ENCODE measurements around the gene TEX29.

DNA sequence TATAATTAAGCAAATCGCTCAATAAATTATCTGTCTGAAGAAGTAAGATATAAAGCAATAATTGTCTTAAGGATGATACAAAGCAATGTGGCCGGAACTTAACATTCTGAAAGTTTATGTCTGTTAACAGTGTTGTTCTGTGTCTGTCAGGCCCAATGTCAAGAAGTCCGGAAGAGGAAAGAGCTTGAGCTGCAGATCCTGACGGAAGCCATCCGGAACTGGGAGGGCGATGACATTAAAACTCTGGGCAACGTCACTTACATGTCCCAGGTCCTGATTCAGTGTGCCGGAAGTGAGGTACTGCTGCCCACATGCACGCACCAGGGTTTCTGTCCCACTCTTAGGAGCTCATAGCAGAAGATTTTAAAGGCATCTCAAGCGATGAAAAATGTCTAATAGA, 45.1 kb upstream of the TEX29 start:
- TF ChIP-seq SMAD4 (CRISPR knock-in tag; conservative IDR thresholded peaks at IDR 0.05) (no peak), SREBF1 (IDR thresholded peaks at IDR 0.05; ENCODE audit: borderline replicate concordance, low read depth, low read length) (no peak), XRCC4 (IDR thresholded peaks at IDR 0.05; ENCODE audit: extremely low read depth, insufficient read depth, insufficient read length) (no peak), PHF21A (IDR thresholded peaks at IDR 0.05; ENCODE audit: borderline replicate concordance, low read depth) (no peak), PHB2 (IDR thresholded peaks at IDR 0.05; ENCODE audit: low read depth) (no peak), GABPB1 (CRISPR knock-in tag; IDR thresholded peaks at IDR 0.05) (no peak), CC2D1A (IDR thresholded peaks at IDR 0.05) (no peak), TFAM (CRISPR knock-in tag; conservative IDR thresholded peaks at IDR 0.05) (no peak), ZNF551 (CRISPR knock-in tag; IDR thresholded peaks at IDR 0.05) (no peak)
- TF ChIP-seq, protein P1, sequence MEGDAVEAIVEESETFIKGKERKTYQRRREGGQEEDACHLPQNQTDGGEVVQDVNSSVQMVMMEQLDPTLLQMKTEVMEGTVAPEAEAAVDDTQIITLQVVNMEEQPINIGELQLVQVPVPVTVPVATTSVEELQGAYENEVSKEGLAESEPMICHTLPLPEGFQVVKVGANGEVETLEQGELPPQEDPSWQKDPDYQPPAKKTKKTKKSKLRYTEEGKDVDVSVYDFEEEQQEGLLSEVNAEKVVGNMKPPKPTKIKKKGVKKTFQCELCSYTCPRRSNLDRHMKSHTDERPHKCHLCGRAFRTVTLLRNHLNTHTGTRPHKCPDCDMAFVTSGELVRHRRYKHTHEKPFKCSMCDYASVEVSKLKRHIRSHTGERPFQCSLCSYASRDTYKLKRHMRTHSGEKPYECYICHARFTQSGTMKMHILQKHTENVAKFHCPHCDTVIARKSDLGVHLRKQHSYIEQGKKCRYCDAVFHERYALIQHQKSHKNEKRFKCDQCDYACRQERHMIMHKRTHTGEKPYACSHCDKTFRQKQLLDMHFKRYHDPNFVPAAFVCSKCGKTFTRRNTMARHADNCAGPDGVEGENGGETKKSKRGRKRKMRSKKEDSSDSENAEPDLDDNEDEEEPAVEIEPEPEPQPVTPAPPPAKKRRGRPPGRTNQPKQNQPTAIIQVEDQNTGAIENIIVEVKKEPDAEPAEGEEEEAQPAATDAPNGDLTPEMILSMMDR (IDR thresholded peaks at IDR 0.05 in 2 of 3, conservative IDR thresholded peaks at IDR 0.05 in 1 of 3; ENCODE audit: insufficient read depth in 2 of 3, low read depth in 1 of 3, low read length in 3 of 3), result no peak
- TF ChIP-seq, protein P2, sequence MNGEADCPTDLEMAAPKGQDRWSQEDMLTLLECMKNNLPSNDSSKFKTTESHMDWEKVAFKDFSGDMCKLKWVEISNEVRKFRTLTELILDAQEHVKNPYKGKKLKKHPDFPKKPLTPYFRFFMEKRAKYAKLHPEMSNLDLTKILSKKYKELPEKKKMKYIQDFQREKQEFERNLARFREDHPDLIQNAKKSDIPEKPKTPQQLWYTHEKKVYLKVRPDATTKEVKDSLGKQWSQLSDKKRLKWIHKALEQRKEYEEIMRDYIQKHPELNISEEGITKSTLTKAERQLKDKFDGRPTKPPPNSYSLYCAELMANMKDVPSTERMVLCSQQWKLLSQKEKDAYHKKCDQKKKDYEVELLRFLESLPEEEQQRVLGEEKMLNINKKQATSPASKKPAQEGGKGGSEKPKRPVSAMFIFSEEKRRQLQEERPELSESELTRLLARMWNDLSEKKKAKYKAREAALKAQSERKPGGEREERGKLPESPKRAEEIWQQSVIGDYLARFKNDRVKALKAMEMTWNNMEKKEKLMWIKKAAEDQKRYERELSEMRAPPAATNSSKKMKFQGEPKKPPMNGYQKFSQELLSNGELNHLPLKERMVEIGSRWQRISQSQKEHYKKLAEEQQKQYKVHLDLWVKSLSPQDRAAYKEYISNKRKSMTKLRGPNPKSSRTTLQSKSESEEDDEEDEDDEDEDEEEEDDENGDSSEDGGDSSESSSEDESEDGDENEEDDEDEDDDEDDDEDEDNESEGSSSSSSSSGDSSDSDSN (IDR thresholded peaks at IDR 0.05; ENCODE audit: borderline replicate concordance in 1 of 2, low read depth in 2 of 2, low read length in 2 of 2), result no peak
- TF ChIP-seq, protein P3, sequence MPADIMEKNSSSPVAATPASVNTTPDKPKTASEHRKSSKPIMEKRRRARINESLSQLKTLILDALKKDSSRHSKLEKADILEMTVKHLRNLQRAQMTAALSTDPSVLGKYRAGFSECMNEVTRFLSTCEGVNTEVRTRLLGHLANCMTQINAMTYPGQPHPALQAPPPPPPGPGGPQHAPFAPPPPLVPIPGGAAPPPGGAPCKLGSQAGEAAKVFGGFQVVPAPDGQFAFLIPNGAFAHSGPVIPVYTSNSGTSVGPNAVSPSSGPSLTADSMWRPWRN (IDR thresholded peaks at IDR 0.05; ENCODE audit: low read depth), result no peak
- TF ChIP-seq, protein P4, sequence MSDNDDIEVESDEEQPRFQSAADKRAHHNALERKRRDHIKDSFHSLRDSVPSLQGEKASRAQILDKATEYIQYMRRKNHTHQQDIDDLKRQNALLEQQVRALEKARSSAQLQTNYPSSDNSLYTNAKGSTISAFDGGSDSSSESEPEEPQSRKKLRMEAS (CRISPR knock-in tag; IDR thresholded peaks at IDR 0.05), result no peak
- TF ChIP-seq, protein P5, sequence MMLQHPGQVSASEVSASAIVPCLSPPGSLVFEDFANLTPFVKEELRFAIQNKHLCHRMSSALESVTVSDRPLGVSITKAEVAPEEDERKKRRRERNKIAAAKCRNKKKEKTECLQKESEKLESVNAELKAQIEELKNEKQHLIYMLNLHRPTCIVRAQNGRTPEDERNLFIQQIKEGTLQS (IDR thresholded peaks at IDR 0.05), result no peak
- TF ChIP-seq, protein P5 (CRISPR knock-in tag; conservative IDR thresholded peaks at IDR 0.05), result no peak

Data from K562 (cell line).